ENCODE measurements around the gene CMTM1. TPM values are rescaled to one million over a fixed set of nuclear protein-coding genes. Genes with fewer than 3 reads are reported as not detected.

The CMTM1 gene
- total and polyA plus RNA-seq, 2 experiments from 2014 or later: 1.4 to 1.9 TPM

- TF ChIP-seq ZNF462 (CRISPR knock-in tag; IDR thresholded peaks at IDR 0.05): no peak
- TF ChIP-seq ETS1 (IDR thresholded peaks at IDR 0.05): no peak
Observed at GRCh38 chr16:66520406-66521170, 45.7 kb upstream of the CMTM1 start (continued).

- Histone ChIP-seq H3K36me3 (ENCODE audit: insufficient read depth) (no peaks in the 10 kb centered on the region), H2AFZ (no peak overlapping the region), H3K4me1 (ENCODE audit: insufficient read depth) (no peaks in the 10 kb centered on the region), H3K27me3 (ENCODE audit: insufficient read depth) (no peaks in the 10 kb centered on the region), H3F3A (replicated peaks; ENCODE audit: low read depth) (no peaks in the 10 kb centered on the region), H3K9me2 (ENCODE audit: insufficient read depth) (no peaks in the 10 kb centered on the region), H3K4me2 (no peak overlapping the region), H3K79me2 (replicated peaks; ENCODE audit: insufficient read depth) (no peaks in the 10 kb centered on the region), H3K27ac (ENCODE audit: low read depth) (no peak overlapping the region), H4K20me1 (replicated peaks; ENCODE audit: insufficient read depth) (no peaks in the 10 kb centered on the region; the same call in 1 of the 2 replicates), H3K4me3 (no peak overlapping the region)
- no peak overlapping the region for H3K27ac Mint-ChIP-seq
- peaks cover 5% of the 10 kb centered on the region; the same call in 2 of the 3 replicates for H3K36me3 Mint-ChIP-seq (ENCODE audit: low read depth)
- DNase-seq (ENCODE audit: low spot score) (no peak), ATAC-seq (no peak)
- H3K4me3 Mint-ChIP-seq: no peak overlapping the region
- peaks cover 6% of the 10 kb centered on the region for H3K27me3 Mint-ChIP-seq (ENCODE audit: insufficient read depth, low read depth, poor library complexity)
- no peaks in the 10 kb centered on the region for H3K9me3 Mint-ChIP-seq
- H3K4me1 Mint-ChIP-seq: peaks cover 12% of the 10 kb centered on the region
- TF ChIP-seq ZNF462 (CRISPR knock-in tag; IDR thresholded peaks at IDR 0.05) (no peak), NANOG (IDR thresholded peaks at IDR 0.05; ENCODE audit: borderline replicate concordance) (no peak), ZNF114 (CRISPR knock-in tag; IDR thresholded peaks at IDR 0.05) (no peak), ZNF331 (CRISPR knock-in tag; IDR thresholded peaks at IDR 0.05; ENCODE audit: low read depth) (no peak), EZH2phosphoT487 (IDR thresholded peaks at IDR 0.05; ENCODE audit: unreplicated experiment) (no peak)
Observed at GRCh38 chr16:66521252-66521713, 45.0 kb upstream of the CMTM1 start.
